Vagina (tissue), 2 donors: ENCODE results near the gene SH3GLB2.

Experiments used
- CTCF ChIP-seq, 3 experiments: fragments of 450-650 bp in 2 of 3; fragments of 200-600 bp in 1 of 3; sonication (generic) in 1 of 3; IDR thresholded peaks; one replicate each; pipeline ENCODE4 v1.5.1; 2017 to 2019; ENCODE audit warnings: antibody characterized with exemption in 3 of 3, mild to moderate bottlenecking in 2 of 3, moderate library complexity in 2 of 3
- POLR2A ChIP-seq, 2 donors: fragments of 450-650 bp; IDR thresholded peaks; one replicate each; pipeline ENCODE4 v1.6.1; 2017; ENCODE audit warnings: antibody characterized with exemption in 2 of 2, mild to moderate bottlenecking in 2 of 2, moderate library complexity in 2 of 2
- POLR2AphosphoS5 ChIP-seq, 2 donors: sonication (generic); formaldehyde crosslinking; IDR thresholded peaks; one replicate each; pipeline ENCODE4 v1.9.0; 2017; ENCODE audit warnings: antibody characterized with exemption in 2 of 2, mild to moderate bottlenecking in 2 of 2, low read depth in 1 of 2; ENCODE audit not compliant: insufficient read depth in 1 of 2

DNA sequence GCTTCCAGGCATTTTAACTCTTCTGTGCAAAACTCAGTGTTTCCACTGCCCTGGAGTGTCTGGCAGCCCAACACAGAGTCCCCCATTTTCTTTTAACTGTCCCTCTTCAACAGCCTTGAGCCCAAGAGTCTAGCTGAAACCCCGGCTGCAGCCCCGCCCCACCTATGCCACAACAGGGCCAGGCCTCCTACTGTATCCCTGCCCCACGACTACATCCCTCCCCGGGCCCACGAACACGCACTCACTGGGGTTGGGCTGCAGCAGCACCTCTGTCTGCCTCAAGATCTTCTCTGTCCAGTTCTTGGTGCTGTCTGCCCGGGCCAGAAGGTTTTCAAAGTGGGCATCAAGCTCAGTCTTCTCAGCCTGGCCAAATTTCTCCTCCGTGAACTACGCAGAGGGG lies 6.1 kb downstream of the SH3GLB2 start:
- TF ChIP-seq CTCF (IDR thresholded peaks at IDR 0.05): no peak
- TF ChIP-seq POLR2A (IDR thresholded peaks at IDR 0.05): no peak
- no peak for TF ChIP-seq POLR2AphosphoS5 (IDR thresholded peaks at IDR 0.05; ENCODE audit: insufficient read depth in 1 of 2, low read depth in 1 of 2)
